ELR (cell line): ENCODE measurements around the gene GPR68.
"Not testable (repeated sequence)": the region's sequence is repeated elsewhere in the genome, so short reads cannot be mapped to it uniquely, and the experiment has no call there.

Experiments
- DNase-seq: peaks from one replicate; pipeline ENCODE4 v3.0.0-alpha.2; 2015; ENCODE audit warnings: low read depth

Gene GPR68

GRCh38 chr14:91190853-91191252, 53.7 kb downstream of the GPR68 start:
- DNase-seq: no peak

- no peak for DNase-seq
These were observed 57.2 kb downstream of the GPR68 start for GRCh38 chr14:91187271-91187670.

- peak; percentile 78 for DNase-seq
These were observed 57.9 kb downstream of the GPR68 start for GRCh38 chr14:91186515-91187066.

GRCh38 chr14:91185721-91186120, 58.8 kb downstream of the GPR68 start:
- peak; percentile 64 for DNase-seq

GRCh38 chr14:91184559-91184958, 59.9 kb downstream of the GPR68 start:
- DNase-seq: no peak

- not testable (repeated sequence) for DNase-seq
These were observed 61.8 kb downstream of the GPR68 start for GRCh38 chr14:91182753-91183152.
